Activated naive CD4-positive, alpha-beta T cell treated with Interleukin-2 at 50 U/mL for 16 hours (primary cell): Measurements from ENCODE around the gene WDFY2.

Source experiments
- DNase-seq: peaks from one replicate; pipeline ENCODE4 v3.0.0-alpha.2; 2020

The WDFY2 gene

GRCh38 chr13:51778392-51778791, 194.1 kb downstream of the WDFY2 start:
- no peak for DNase-seq

GRCh38 chr13:51780099-51780498, 195.8 kb downstream of the WDFY2 start:
- no peak for DNase-seq

GRCh38 chr13:51781246-51782022, 197.2 kb downstream of the WDFY2 start:
- DNase-seq, result no peak

- no peak for DNase-seq
Observed at GRCh38 chr13:51782026-51782710, 197.9 kb downstream of the WDFY2 start.

GRCh38 chr13:51783428-51784094, 199.3 kb downstream of the WDFY2 start:
- DNase-seq, result no peak

- DNase-seq, result no peak
Observed at GRCh38 chr13:51784097-51784496, 199.8 kb downstream of the WDFY2 start.

GRCh38 chr13:51785712-51786424, 201.6 kb downstream of the WDFY2 start:
- no peak for DNase-seq

- no peak for DNase-seq
Observed at GRCh38 chr13:51786425-51787265, 202.4 kb downstream of the WDFY2 start.

GRCh38 chr13:51793570-51794271, 209.5 kb downstream of the WDFY2 start:
- DNase-seq, result peak; percentile 56

GRCh38 chr13:51794964-51795363, 210.7 kb downstream of the WDFY2 start:
- DNase-seq, result no peak

- DNase-seq, result no peak
Observed at GRCh38 chr13:51795419-51795818, 211.2 kb downstream of the WDFY2 start.

GRCh38 chr13:51796546-51796945, 212.3 kb downstream of the WDFY2 start:
- DNase-seq, result no peak

GRCh38 chr13:51797664-51798488, 213.6 kb downstream of the WDFY2 start:
- DNase-seq, result peak; percentile 59

GRCh38 chr13:51799261-51799660, 215.0 kb downstream of the WDFY2 start:
- no peak for DNase-seq

- no peak for DNase-seq
Observed at GRCh38 chr13:51800486-51800885, 216.2 kb downstream of the WDFY2 start.

GRCh38 chr13:51801631-51802099, 217.4 kb downstream of the WDFY2 start:
- no peak for DNase-seq

- DNase-seq, result no peak
Observed at GRCh38 chr13:51802631-51803418, 218.6 kb downstream of the WDFY2 start.

GRCh38 chr13:51803422-51804294, 219.4 kb downstream of the WDFY2 start, which contains the start of gene DHRS12:
Gene DHRS12, minus strand, starts transcription at chr13:51804163. Its CDS starts 4,504 bp downstream, at chr13:51799659.
- peak; percentile 82 for DNase-seq
